Activated B cell treated with CpG ODN at 0.5 μM for 24 hours (primary cell): ENCODE results near the gene OBSCN. TPM values are rescaled to one million over a fixed set of nuclear protein-coding genes. Genes with fewer than 3 reads are reported as not detected.

ENCODE experiments used
- ATAC-seq: fragments of 200-7000 bp; cut with Tn5 transposase; one replicate; pipeline ENCODE4 v1.10.0; 2021; ENCODE audit warnings: low read depth, mild to moderate bottlenecking, moderate library complexity
- CTCF ChIA-PET: fragments of 350-600 bp; sonication (Branson Sonifier 250); formaldehyde crosslinking; loops from one replicate; lab custom pipeline; 2021; ENCODE audit warnings: antibody characterized with exemption; lab: Charles Lee
- POLR2A ChIA-PET: fragments of 350-600 bp; sonication (Branson Sonifier 250); formaldehyde crosslinking; loops from one replicate; lab custom pipeline; 2021; ENCODE audit warnings: antibody characterized with exemption; lab: Charles Lee
- DNase-seq: peaks from one replicate; pipeline ENCODE4 v3.0.0; 2022
- H3K27ac Mint-ChIP-seq: one replicate; pipeline ENCODE4 v1.8.0; 2020; ENCODE audit warnings: mixed read lengths
- H3K27me3 Mint-ChIP-seq: one replicate; pipeline ENCODE4 v1.8.0; 2021; ENCODE audit warnings: mixed read lengths
- H3K36me3 Mint-ChIP-seq: one replicate; pipeline ENCODE4 v1.8.0; 2021; ENCODE audit warnings: low read depth, mixed read lengths
- H3K4me1 Mint-ChIP-seq: one replicate; pipeline ENCODE4 v1.8.0; 2021; ENCODE audit warnings: mixed read lengths
- H3K4me3 Mint-ChIP-seq: one replicate; pipeline ENCODE4 v1.8.0; 2020; ENCODE audit warnings: mild to moderate bottlenecking, mixed read lengths
- H3K9me3 Mint-ChIP-seq: one replicate; pipeline ENCODE4 v1.8.0; 2020; ENCODE audit warnings: mixed read lengths
- intact Hi-C: fragments of 100-400 bp; cut with micrococcal nuclease; formaldehyde crosslinking; loops from one replicate; pipeline ENCODE4 v1.15.1; 2024
- total RNA-seq: library from RNA; stranded (reverse); gene quantifications from 2 replicates; pipeline ENCODE4 v1.2.3, GENCODE V29; 2022
- TF ChIP-seq, protein P1 (sequence below): fragments of 200-600 bp; IDR thresholded peaks from one replicate; pipeline ENCODE4 v1.8.0; 2022; ENCODE audit warnings: antibody characterized with exemption, mild to moderate bottlenecking

The OBSCN gene, protein sequence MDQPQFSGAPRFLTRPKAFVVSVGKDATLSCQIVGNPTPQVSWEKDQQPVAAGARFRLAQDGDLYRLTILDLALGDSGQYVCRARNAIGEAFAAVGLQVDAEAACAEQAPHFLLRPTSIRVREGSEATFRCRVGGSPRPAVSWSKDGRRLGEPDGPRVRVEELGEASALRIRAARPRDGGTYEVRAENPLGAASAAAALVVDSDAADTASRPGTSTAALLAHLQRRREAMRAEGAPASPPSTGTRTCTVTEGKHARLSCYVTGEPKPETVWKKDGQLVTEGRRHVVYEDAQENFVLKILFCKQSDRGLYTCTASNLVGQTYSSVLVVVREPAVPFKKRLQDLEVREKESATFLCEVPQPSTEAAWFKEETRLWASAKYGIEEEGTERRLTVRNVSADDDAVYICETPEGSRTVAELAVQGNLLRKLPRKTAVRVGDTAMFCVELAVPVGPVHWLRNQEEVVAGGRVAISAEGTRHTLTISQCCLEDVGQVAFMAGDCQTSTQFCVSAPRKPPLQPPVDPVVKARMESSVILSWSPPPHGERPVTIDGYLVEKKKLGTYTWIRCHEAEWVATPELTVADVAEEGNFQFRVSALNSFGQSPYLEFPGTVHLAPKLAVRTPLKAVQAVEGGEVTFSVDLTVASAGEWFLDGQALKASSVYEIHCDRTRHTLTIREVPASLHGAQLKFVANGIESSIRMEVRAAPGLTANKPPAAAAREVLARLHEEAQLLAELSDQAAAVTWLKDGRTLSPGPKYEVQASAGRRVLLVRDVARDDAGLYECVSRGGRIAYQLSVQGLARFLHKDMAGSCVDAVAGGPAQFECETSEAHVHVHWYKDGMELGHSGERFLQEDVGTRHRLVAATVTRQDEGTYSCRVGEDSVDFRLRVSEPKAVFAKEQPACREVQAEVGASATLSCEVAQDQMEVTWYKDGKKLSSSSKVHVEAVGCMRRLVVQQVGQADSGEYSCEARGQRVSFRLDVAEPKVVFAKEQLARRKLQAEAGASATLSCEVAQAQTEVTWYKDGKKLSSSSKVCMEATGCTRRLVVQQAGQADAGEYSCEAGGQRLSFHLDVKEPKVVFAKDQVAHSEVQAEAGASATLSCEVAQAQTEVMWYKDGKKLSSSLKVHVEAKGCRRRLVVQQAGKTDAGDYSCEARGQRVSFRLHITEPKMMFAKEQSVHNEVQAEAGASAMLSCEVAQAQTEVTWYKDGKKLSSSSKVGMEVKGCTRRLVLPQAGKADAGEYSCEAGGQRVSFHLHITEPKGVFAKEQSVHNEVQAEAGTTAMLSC (N-terminal part only)
- 16.1 and 19.8 TPM in 2 replicates for total RNA-seq

DNA sequence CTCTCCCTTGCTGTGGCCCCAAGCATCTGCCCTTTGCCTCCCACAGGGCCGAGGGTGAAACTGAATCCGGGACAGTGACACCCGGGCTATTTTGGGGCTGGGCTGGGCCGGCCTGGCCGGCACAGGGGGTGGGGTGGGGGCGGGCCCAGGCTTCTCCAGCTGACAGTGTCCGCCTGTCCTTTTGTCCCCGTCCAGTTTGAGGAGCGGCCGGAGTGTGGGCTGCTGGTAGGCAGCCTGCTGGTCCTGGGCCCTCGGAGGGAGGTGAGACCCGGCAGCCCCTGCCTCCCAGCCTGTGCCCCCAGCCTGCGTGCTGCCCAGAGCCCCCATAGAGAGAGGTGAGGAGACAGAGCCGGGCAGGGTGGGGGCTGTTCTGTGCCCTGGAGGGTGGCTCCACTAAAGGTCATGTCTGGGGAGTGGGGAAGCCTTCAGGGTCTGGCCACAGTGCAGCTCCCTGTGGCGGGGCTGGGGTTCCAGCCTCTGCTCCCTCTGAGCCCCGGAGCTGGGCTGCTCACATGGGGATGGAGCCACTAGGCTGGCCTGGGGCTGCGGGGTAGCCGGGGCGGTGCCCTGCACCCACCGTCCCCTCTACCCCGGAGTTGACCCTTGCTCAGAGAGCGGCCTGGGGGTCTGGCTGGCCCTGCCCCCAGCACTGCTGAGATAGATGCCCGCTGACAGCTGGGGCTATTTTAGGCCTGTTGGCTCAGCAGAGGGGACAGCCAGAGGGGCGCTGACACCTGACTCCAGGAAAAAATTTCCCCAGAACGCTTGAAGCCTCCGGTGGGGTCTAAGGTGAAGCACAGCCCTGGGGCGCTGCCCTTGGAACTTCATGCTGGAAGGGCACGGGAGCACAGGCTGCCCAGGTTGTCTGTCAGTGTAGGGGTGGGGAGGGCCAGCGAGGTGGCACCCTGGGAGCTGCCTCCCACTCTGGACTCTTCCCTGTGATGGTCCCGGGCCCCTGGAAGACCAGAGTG lies at the start of gene OBSCN:
TSS of gene OBSCN (plus strand) at position 194 of the 971 bp plus-strand sequence. CDS start 3,740 bp downstream, outside the sequence.
- H3K4me3 Mint-ChIP-seq: no peak within 1 kb of the TSS
- CTCF ChIA-PET: no interaction called here
- ATAC-seq (no peak), DNase-seq (no peak)
- H3K4me1 Mint-ChIP-seq: no peaks in the 10 kb centered on the region
- H3K27me3 Mint-ChIP-seq: no peaks in the 10 kb centered on the region
- POLR2A ChIA-PET: no interaction called here
- no peaks in the 10 kb centered on the region for H3K36me3 Mint-ChIP-seq
- no peaks in the 10 kb centered on the region for H3K9me3 Mint-ChIP-seq
- TF ChIP-seq, protein P1, sequence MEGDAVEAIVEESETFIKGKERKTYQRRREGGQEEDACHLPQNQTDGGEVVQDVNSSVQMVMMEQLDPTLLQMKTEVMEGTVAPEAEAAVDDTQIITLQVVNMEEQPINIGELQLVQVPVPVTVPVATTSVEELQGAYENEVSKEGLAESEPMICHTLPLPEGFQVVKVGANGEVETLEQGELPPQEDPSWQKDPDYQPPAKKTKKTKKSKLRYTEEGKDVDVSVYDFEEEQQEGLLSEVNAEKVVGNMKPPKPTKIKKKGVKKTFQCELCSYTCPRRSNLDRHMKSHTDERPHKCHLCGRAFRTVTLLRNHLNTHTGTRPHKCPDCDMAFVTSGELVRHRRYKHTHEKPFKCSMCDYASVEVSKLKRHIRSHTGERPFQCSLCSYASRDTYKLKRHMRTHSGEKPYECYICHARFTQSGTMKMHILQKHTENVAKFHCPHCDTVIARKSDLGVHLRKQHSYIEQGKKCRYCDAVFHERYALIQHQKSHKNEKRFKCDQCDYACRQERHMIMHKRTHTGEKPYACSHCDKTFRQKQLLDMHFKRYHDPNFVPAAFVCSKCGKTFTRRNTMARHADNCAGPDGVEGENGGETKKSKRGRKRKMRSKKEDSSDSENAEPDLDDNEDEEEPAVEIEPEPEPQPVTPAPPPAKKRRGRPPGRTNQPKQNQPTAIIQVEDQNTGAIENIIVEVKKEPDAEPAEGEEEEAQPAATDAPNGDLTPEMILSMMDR: no peak
- intact Hi-C loops: no loop called here
- no peak within 1 kb of the TSS for H3K27ac Mint-ChIP-seq

DNA sequence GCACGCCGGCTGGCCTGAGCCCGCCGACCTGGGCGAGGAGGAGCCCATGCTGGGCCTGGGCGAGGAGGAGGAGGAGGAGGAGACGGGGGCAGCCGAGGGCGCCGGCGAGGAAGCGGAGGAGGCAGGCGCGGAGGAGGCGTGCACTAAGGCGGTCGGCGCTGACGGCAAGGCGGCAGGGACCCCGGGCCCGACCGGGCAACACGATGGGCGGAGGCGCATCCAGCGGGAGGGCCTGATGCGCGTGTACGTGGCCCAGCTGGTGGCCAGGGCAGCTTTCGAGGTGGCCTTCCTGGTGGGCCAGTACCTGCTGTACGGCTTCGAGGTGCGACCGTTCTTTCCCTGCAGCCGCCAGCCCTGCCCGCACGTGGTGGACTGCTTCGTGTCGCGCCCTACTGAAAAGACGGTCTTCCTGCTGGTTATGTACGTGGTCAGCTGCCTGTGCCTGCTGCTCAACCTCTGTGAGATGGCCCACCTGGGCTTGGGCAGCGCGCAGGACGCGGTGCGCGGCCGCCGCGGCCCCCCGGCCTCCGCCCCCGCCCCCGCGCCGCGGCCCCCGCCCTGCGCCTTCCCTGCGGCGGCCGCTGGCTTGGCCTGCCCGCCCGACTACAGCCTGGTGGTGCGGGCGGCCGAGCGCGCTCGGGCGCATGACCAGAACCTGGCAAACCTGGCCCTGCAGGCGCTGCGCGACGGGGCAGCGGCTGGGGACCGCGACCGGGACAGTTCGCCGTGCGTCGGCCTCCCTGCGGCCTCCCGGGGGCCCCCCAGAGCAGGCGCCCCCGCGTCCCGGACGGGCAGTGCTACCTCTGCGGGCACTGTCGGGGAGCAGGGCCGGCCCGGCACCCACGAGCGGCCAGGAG lies 49.5 kb upstream of the OBSCN start:
- ChIA-PET POLR2A (interaction anchor here (0.6 to 1.1 kb wide), 2 partner anchors 18 to 21 kb away, joined by 4 to 8 read pairs; partner anchors contain the start of gene GUK1), CTCF (no interaction called here)
- no peak for DNase-seq
- Mint-ChIP-seq H3K4me3 (no peak overlapping the region), H3K27me3 (no peaks in the 10 kb centered on the region), H3K36me3 (no peaks in the 10 kb centered on the region), H3K9me3 (no peaks in the 10 kb centered on the region), H3K4me1 (peaks cover 2% of the 10 kb centered on the region), H3K27ac (no peak overlapping the region)
- no peak for ATAC-seq
- intact Hi-C loops: no loop called here
- TF ChIP-seq, protein P1: no peak

DNA sequence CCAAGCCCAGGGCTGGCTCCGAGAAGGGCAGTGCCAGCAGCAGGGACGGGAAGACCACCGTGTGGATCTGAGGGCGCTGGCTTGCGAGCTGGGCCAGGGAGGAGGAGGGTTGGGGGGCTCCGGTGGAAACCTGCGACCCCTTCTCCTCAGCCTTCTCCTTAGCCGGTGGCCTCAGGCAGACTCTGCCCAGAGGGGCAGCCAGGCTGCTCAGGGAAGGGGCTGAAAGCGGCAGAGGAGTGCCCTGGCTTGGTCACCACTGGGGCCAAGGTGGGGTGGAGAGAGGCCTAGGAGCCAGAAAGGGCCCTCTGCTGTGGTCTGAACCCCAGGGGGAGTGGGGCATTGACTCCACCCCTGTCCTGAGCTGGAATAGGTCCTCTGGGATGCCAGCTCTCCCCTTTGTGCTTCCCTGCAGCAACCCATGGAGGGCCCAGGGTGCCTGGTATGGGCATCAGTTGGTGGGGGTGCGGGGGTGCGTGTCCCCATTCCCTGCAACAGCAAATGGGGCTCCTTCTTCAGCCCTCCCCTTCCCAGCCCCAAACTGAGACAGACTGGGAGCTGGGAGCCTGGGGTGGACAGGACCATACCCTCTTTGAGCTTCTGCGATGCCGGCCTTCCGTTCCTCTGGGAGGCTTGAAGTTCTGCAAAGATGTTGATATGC lies 48.7 kb upstream of the OBSCN start:
- CTCF ChIA-PET: no interaction called here
- Mint-ChIP-seq H3K36me3 (no peaks in the 10 kb centered on the region), H3K4me3 (no peak overlapping the region), H3K27ac (no peak overlapping the region), H3K4me1 (peaks cover 2% of the 10 kb centered on the region), H3K9me3 (no peaks in the 10 kb centered on the region), H3K27me3 (no peaks in the 10 kb centered on the region)
- intact Hi-C loops: no loop called here
- POLR2A ChIA-PET: interaction anchor here (0.6 to 1.1 kb wide), 2 partner anchors 19 to 21 kb away, joined by 4 to 8 read pairs; partner anchors contain the start of gene GUK1
- ATAC-seq: no peak
- DNase-seq: no peak
- TF ChIP-seq, protein P1: no peak
